ENCODE measurements around the gene TRIM15. TPM values are rescaled to one million over a fixed set of nuclear protein-coding genes. Genes with fewer than 3 reads are reported as not detected.

Gene TRIM15
- total RNA-seq, 1 donor from 2014 or later, result not detected

GRCh38 chr6:30184417-30185031 lies 21.2 kb downstream of the TRIM15 start:
- Histone ChIP-seq H3K4me3 (ENCODE audit: low read depth, low read length) (no peak overlapping the region), H3K27me3 (ENCODE audit: control insufficient read depth, insufficient read depth, low read length) (no peaks in the 10 kb centered on the region), H3K36me3 (ENCODE audit: control insufficient read depth, insufficient read depth, low read length) (no peaks in the 10 kb centered on the region)
- no peak for DNase-seq (ENCODE audit: low read depth)
- no peak for TF ChIP-seq CTCF (IDR thresholded peaks at IDR 0.05; ENCODE audit: insufficient read depth, low read length, poor library complexity, severe bottlenecking)

- no peaks in the 10 kb centered on the region for H3K27me3 ChIP-seq (ENCODE audit: control insufficient read depth, insufficient read depth, low read length)
- no peak for TF ChIP-seq CTCF (IDR thresholded peaks at IDR 0.05; ENCODE audit: insufficient read depth, low read length, poor library complexity, severe bottlenecking)
- H3K36me3 ChIP-seq (ENCODE audit: control insufficient read depth, insufficient read depth, low read length), result no peaks in the 10 kb centered on the region
- DNase-seq (ENCODE audit: low read depth), result no peak
- H3K4me3 ChIP-seq (ENCODE audit: low read depth, low read length), result no peak overlapping the region
Observed at GRCh38 chr6:30185846-30186484, 22.6 kb downstream of the TRIM15 start.

GRCh38 chr6:30188541-30188940 lies 25.2 kb downstream of the TRIM15 start:
- no peak overlapping the region for H3K4me3 ChIP-seq (ENCODE audit: low read depth, low read length)
- H3K27me3 ChIP-seq (ENCODE audit: control insufficient read depth, insufficient read depth, low read length), result no peaks in the 10 kb centered on the region
- DNase-seq (ENCODE audit: low read depth), result no peak
- H3K36me3 ChIP-seq (ENCODE audit: control insufficient read depth, insufficient read depth, low read length), result no peaks in the 10 kb centered on the region
- TF ChIP-seq CTCF (IDR thresholded peaks at IDR 0.05; ENCODE audit: insufficient read depth, low read length, poor library complexity, severe bottlenecking), result no peak

DNA sequence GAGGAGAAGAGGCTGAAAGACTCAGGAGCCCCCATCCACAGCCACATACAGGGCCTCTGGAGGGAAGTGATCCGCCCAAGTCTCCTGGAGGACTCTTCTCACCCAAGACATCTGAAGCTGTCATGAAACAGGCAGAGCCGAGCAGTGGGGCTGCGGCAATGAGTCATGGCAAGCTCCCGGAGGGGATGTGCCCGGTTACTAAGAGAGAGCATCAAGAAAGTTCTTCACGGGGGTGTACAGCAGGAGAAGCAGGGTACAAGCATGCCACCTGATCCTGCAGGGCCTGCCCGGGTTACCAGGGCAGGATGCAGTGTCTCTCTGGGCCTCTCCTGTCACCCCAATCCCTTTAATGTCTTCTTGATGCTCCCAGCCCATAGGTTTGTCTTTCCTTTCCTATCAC lies 28.7 kb downstream of the TRIM15 start:
- DNase-seq (ENCODE audit: low read depth), result no peak
- Histone ChIP-seq H3K27me3 (ENCODE audit: control insufficient read depth, insufficient read depth, low read length) (no peaks in the 10 kb centered on the region), H3K4me3 (ENCODE audit: low read depth, low read length) (no peak overlapping the region), H3K36me3 (ENCODE audit: control insufficient read depth, insufficient read depth, low read length) (no peaks in the 10 kb centered on the region)
- no peak for TF ChIP-seq CTCF (IDR thresholded peaks at IDR 0.05; ENCODE audit: insufficient read depth, low read length, poor library complexity, severe bottlenecking)

- no peak for DNase-seq (ENCODE audit: low read depth)
- Histone ChIP-seq H3K27me3 (ENCODE audit: control insufficient read depth, insufficient read depth, low read length) (no peaks in the 10 kb centered on the region), H3K4me3 (ENCODE audit: low read depth, low read length) (no peak overlapping the region), H3K36me3 (ENCODE audit: control insufficient read depth, insufficient read depth, low read length) (peaks cover 4% of the 10 kb centered on the region)
- no peak for TF ChIP-seq CTCF (IDR thresholded peaks at IDR 0.05; ENCODE audit: insufficient read depth, low read length, poor library complexity, severe bottlenecking)
Observed at GRCh38 chr6:30194797-30195690, 31.7 kb downstream of the TRIM15 start.
